ENCODE data around the gene UBASH3B.
"Not testable (repeated sequence)": the region's sequence is repeated elsewhere in the genome, so short reads cannot be mapped to it uniquely, and the experiment has no call there.

UBASH3B gene

GRCh38 chr11:122655527-122656072 lies at the start of gene UBASH3B:
Gene UBASH3B (plus strand): TSS chr11:122655722. CDS start chr11:122656050, 328 bp downstream.
- DNase-seq (ENCODE audit: low spot score): peak; percentile 88

DNA sequence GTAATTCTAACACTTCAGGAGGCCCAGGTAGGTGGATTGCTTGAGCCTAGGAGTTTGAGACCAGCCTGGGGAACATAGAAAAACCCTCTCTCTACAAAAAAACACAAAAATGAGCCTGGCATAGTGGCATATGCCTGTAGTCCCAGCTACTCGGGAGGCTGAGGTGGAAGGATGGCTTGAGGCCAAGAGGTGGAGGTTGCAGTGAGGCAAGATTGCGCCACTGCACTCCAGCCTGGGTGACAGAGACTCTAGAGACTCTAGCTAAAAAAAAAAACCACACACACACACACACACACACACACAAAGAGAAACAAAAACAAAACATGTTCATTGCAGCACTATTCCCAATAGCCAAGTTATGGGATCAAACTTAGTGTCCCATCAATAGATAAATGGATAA lies 48.4 kb upstream of the UBASH3B start:
- not testable (repeated sequence) for DNase-seq (ENCODE audit: low spot score)

DNA sequence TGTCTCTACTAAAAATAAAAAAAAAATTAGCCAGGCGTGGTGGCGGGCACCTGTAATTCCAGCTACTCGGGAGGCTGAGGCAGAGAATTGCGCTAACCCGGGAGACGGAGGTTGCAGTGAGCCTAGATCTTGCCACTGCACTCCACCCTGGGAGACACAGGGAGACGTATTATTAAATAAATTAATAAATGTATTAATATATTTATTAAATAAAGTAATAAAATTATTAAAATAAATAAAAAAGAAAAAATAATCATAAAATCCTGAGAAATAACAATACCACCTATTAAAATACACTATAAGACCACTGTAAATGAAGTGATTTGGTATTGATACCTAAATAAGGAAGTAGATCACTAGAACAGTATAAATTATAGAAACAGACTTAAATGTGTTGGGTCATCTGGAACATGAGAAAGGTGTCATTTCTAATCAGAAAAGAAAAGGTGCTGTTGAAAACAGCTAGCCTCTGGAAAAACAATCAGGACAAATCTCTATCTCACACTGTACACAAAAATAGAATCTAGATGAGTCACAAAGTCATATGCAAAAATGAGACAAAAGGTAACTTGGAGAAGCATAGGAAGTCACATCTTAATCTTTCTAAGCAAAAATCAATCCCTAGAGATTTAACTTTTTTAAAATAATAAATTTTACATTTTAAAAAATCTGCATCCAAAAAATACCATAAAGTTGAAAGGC lies 43.2 kb upstream of the UBASH3B start:
- DNase-seq (ENCODE audit: low spot score): no peak

DNA sequence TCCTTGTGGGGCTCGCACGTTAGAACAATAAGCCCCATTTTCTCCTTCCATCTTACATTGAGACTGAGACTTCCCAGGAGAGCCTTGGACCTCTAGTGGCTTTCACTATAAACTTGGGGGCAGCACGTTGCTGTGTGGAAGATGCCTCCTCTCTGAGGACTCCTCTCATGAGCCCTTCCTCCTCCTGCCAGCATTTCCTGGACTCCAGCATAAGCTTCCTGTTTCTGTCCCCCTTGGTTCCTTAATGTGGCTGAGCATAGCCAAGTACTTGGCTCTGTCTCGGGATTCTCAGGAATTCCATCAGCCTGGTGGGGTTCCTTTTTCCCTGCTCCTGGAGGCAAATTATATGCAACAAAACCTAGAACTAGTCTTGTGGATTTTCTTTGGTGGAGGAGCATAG lies 38.8 kb upstream of the UBASH3B start:
- no peak for DNase-seq (ENCODE audit: low spot score)

DNA sequence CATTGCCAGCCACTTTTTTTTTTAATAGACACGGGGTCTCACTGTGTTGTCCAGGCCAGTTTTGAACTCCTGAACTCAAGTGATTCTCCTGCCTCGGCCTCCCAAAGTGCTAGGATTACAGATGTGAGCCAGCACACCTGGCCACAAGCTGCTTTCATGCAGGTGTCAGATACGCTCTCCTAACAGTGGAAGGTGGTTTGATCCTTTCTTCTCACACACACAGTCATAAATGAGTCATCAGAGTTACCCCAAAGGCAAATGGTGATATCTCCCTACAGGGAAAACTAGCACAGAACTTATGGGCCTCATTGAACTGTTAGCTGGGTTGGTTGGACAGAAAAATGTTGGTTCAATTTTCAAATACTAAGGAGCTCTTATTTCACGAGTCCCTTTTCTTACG lies 38.2 kb upstream of the UBASH3B start:
- DNase-seq (ENCODE audit: low spot score): peak; percentile 55

DNA sequence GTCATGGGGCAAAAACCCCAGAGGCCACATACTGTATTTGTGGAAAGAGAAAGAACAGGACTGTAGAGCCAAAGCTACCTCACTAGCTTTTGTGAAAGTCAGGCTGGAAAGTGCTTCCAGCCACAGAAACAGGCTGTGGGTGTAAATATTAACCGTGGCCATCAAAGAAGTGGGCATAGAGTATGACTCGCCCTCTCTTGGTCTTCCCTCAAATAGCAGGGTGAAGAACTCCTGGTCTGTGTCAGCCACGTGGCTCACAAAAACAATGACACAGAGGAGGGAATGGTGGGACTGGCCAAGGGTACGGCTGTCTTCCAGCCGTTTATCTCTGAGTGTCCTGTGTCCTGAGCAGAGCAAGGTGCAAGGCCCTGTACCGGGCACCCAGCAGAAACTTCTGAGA lies 37.6 kb upstream of the UBASH3B start:
- no peak for DNase-seq (ENCODE audit: low spot score)

- no peak for DNase-seq (ENCODE audit: low spot score)
Measured at GRCh38 chr11:122618927-122619326, 36.6 kb upstream of the UBASH3B start.

DNA sequence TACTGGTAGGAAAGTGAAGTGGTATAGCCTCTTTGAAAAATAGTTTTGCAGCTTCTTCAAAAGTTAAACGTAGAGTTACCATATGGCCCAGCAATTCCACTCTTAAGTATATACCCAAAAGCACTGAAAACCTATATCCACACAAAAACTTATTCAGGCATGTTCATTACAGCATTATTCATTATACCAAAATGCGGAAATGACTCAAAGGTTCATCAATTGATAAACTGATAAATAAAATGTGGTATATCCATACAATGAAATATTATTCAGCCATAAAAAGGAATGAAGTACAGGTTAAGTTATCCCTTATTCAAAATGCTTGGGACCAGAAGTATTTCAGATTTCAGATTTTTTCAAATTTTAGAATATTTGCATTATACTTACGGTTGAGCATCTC lies 35.8 kb upstream of the UBASH3B start:
- no peak for DNase-seq (ENCODE audit: low spot score)

GRCh38 chr11:122625501-122625900 lies 30.0 kb upstream of the UBASH3B start:
- DNase-seq (ENCODE audit: low spot score): not testable (repeated sequence)

- no peak for DNase-seq (ENCODE audit: low spot score)
Measured at GRCh38 chr11:122625976-122626665, 29.4 kb upstream of the UBASH3B start.

DNA sequence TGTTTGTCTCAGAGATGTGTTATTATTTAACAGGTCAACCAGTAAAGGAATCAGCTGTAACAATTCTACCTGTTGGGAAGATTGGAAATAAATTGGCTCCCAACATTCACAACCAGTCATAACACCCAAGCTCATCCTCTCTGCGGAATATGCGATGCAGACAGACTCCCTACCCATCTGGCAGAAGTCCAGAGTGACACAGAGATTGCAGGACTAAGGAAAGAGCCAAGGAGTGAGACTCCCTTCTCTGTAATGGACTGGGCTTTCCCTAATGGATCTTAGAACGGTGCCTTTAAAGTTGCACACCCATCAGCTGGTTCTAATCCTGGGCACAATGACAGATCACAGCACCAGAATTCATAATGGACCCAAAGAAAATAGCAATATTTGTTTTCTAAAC lies 27.8 kb upstream of the UBASH3B start:
- no peak for DNase-seq (ENCODE audit: low spot score)

DNA sequence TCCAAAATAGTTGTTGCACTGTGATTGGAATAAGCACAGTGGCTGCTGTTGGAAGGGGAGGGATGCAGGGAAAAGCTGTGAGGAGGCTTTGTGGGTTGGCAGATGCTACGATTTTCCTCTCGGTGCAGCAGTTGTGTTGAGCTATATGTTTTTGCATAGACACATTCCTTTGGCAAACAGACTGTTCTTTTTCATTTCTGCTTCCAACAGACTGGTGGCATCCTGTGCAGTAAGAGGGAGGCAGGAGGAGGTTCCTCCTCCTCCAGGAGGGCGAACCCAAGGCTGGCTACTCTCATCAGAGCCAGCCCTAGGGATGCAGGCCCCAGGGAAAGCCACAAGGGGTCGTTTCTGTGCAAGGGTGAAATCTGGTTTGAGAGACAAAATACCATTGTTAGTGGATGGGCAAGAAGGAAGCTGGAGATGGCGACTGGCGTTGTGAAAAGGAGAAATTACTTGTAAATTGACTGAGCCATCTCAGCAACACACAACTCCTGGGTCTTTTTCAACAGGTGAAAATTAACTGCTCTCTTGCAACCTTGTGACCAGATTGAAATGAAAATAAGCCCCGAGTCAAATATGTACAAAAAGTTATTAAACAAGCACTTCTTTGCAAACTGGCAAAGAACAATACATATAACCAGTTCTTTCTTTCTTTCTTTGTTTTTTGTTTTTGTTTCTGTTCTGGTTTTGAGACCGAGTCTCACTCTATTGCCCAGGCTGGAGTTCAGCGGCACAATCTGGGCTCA lies 26.5 kb upstream of the UBASH3B start:
- DNase-seq (ENCODE audit: low spot score): peak; percentile 68

GRCh38 chr11:122632181-122632824 lies 23.2 kb upstream of the UBASH3B start:
- DNase-seq (ENCODE audit: low spot score): no peak

GRCh38 chr11:122633219-122633829 lies 22.2 kb upstream of the UBASH3B start:
- peak; percentile 50 for DNase-seq (ENCODE audit: low spot score)

DNA sequence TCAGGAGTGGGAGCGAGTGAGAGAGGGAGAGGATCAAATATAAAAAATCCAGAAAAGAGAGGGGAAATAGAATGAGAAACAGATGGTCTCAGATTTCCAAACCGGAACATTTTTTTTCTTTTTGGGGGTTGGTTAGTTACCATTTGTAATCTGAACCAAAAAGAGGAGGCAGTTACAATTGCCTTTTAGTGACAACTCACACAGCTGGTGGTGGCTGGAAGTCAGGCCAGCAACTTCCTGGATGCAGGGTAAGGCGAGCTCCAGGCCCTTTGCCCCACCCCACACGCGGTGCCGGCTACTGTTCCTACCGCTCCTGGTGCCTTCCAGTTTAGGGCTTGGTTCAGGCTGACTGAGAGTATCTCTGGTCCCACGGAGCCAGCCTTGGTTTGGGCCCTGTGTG lies 21.0 kb upstream of the UBASH3B start:
- DNase-seq (ENCODE audit: low spot score): peak; percentile 42

DNA sequence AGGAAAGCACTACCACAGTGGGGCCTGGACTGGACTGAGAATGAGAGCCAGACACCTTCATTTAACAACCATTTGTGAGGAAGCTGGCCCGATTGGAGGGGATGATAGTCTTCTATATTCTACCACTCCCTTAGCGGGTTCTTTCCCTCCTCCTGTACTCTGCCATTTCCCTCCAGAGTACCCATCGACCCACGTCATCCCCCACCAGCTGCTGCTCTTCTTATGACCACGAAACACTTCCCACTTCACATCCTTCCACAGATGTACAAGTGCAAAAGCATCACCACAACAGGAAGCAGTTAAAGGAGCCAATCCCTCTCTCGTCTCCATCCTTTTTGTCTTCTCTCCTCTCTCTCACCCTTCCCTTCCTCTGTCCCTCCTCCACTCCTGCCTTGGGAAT lies 18.0 kb upstream of the UBASH3B start:
- DNase-seq (ENCODE audit: low spot score): no peak

- DNase-seq (ENCODE audit: low spot score): peak; percentile 66
Measured at GRCh38 chr11:122642472-122642922, 13.0 kb upstream of the UBASH3B start.

- DNase-seq (ENCODE audit: low spot score): no peak
Measured at GRCh38 chr11:122642971-122643370, 12.6 kb upstream of the UBASH3B start.

DNA sequence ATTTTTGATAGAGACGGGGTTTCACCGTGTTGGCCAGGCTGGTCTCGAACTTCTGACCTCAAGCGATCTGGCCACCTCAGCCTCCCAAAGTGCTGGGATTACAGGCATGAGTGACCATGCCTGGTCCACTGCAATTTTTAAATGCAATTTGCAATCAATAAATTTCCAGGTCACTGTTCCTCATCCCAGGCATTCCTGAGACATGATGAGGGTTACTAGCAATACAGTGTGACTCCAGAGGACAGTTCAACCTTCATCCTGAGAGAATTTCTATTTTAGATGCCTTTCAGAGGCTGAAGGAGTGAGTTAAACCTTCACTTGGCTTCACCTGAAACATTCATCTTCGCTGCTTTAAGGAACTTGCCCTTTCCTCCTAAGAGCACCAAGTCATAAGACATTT lies 9.7 kb upstream of the UBASH3B start:
- no peak for DNase-seq (ENCODE audit: low spot score)

GRCh38 chr11:122646549-122647340 lies 8.8 kb upstream of the UBASH3B start:
- no peak for DNase-seq (ENCODE audit: low spot score)

DNA sequence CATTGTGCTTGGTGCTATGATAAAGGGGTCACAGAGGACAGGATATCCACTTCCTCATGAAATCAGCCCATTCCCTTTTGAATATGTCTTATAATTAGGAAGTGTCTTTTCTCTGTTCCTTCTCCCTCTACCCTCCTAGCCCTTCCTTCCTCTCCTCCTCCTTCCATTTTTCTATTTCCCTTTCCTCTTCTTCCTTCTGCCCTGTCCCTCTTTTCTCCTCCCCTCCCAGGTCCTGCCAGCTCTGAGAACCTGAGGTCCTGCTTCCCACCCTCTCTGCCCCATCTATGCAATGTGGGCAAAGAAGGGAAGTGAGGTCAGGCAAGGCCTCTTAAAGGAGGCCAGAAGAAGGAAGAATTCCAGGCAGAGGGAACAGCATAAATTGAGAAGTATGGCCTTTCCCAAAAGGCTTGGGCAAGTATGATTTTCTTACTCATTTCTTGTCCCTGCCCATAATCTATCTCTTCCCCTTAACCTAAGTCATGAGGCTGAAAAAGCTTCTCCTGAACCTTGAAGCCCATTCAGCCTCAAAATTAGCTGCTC lies 7.7 kb upstream of the UBASH3B start:
- no peak for DNase-seq (ENCODE audit: low spot score)

Data from SW480 (cell line).